C4-2B (cell line): ENCODE measurements around the gene ANKRD39.

Experiments used
- ZFX ChIP-seq: fragments of 450-650 bp; IDR thresholded peaks from 2 replicates; pipeline ENCODE4 v1.6.1; 2017
- TF ChIP-seq, protein P1 (sequence below): fragments of 450-650 bp; conservative IDR thresholded peaks from 2 replicates; pipeline ENCODE4 v1.5.1; 2017; ENCODE audit warnings: mild to moderate bottlenecking

DNA sequence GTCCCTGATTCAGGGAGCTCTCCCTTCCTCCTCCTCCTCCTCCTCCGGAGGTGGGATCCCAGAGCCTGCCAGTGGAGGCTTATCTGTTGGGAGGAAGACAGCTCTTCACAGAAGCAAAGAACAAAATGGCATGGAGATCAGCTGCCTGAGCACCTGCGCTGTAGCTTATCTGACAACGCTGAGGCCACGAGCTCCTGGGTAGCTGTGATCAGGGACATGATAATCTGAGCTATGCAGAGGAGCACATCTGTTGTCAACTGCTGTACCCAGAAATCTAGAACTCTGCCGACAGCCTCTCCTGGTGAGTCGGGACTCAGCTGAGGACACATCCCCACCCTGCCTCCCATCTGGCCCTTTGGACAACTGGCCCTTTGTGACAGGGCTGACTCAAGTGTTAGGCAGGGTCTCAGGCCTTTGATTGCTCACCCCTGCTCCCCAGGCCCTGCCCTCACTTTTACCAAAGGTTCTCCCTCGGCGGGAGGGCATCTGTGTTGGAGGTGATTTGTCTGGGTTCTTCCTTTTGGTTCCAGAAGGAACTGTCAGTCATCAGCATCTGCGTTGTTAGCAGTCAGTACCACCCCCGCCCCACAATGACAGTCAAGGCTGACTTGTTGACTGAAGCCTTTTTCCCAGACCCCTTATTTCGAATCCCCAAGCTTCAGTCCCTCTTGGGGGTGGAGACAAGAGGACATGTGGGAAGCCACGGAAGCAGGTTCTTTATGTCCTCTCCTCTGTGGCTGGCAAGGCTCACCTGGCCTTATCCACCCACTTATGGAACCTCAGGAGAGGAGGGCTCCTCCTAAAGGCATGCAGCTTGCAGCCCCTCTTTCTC lies 47.6 kb downstream of the ANKRD39 start:
- TF ChIP-seq, protein P1, sequence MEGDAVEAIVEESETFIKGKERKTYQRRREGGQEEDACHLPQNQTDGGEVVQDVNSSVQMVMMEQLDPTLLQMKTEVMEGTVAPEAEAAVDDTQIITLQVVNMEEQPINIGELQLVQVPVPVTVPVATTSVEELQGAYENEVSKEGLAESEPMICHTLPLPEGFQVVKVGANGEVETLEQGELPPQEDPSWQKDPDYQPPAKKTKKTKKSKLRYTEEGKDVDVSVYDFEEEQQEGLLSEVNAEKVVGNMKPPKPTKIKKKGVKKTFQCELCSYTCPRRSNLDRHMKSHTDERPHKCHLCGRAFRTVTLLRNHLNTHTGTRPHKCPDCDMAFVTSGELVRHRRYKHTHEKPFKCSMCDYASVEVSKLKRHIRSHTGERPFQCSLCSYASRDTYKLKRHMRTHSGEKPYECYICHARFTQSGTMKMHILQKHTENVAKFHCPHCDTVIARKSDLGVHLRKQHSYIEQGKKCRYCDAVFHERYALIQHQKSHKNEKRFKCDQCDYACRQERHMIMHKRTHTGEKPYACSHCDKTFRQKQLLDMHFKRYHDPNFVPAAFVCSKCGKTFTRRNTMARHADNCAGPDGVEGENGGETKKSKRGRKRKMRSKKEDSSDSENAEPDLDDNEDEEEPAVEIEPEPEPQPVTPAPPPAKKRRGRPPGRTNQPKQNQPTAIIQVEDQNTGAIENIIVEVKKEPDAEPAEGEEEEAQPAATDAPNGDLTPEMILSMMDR = no peak
- TF ChIP-seq ZFX = no peak
